Nephron (organoid): Measurements from ENCODE around the gene INPP5J.
"Not testable (repeated sequence)": the region's sequence is repeated elsewhere in the genome, so short reads cannot be mapped to it uniquely, and the experiment has no call there.

Experiments used
- H3K27ac Mint-ChIP-seq, 3 experiments: 2 replicates each; pipeline ENCODE4 v1.8.0; 2020; ENCODE audit warnings: mixed read lengths in 3 of 3, mild to moderate bottlenecking in 2 of 3, moderate library complexity in 1 of 3
- H3K27me3 Mint-ChIP-seq: 2 replicates; pipeline ENCODE4 v1.8.0; 2021; ENCODE audit warnings: low read depth, mild to moderate bottlenecking, moderate library complexity, mixed read lengths
- H3K36me3 Mint-ChIP-seq: 2 replicates; pipeline ENCODE4 v1.8.0; 2020; ENCODE audit warnings: low read depth, mixed read lengths
- H3K4me1 Mint-ChIP-seq: 2 replicates; pipeline ENCODE4 v1.8.0; 2020; ENCODE audit warnings: mixed read lengths
- H3K4me3 Mint-ChIP-seq, 3 experiments: 2 replicates each; pipeline ENCODE4 v1.8.0; 2020; ENCODE audit warnings: mild to moderate bottlenecking in 3 of 3, mixed read lengths in 3 of 3, moderate library complexity in 2 of 3
- H3K9me3 Mint-ChIP-seq: 2 replicates; pipeline ENCODE4 v1.8.0; 2020; ENCODE audit warnings: mixed read lengths
- TF ChIP-seq, protein P1 (sequence below), 3 experiments: fragments of 200-600 bp; sonication (generic); IDR thresholded peaks; one replicate each; pipeline ENCODE4 v1.5.0; 2021; ENCODE audit warnings: antibody characterized with exemption in 3 of 3; ENCODE audit not compliant: unreplicated experiment in 3 of 3

The INPP5J gene

DNA sequence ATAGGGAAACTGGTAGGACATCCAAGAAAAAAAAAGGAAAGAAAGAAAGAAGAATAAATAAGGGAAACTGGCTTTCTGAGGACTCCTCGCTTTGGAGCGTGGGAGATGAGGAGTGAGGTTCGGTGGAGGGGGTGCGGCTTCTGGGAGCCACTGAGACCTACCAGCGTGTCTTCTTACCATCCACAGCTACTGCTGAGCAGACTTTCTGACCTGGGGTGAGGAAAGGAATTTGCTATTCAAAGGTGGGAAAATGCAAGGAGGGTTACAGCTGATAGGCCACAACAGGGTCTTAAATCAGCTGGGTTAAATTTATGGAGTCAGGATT is 14.9 kb upstream of the INPP5J start:
- peaks cover 6% of the 10 kb centered on the region for H3K4me1 Mint-ChIP-seq
- H3K4me3 Mint-ChIP-seq, result peak overlapping the region; percentile 82 to 94 (median 84)
- H3K36me3 Mint-ChIP-seq, result no peaks in the 10 kb centered on the region
- H3K27me3 Mint-ChIP-seq, result peaks cover 8% of the 10 kb centered on the region
- TF ChIP-seq, protein P1, sequence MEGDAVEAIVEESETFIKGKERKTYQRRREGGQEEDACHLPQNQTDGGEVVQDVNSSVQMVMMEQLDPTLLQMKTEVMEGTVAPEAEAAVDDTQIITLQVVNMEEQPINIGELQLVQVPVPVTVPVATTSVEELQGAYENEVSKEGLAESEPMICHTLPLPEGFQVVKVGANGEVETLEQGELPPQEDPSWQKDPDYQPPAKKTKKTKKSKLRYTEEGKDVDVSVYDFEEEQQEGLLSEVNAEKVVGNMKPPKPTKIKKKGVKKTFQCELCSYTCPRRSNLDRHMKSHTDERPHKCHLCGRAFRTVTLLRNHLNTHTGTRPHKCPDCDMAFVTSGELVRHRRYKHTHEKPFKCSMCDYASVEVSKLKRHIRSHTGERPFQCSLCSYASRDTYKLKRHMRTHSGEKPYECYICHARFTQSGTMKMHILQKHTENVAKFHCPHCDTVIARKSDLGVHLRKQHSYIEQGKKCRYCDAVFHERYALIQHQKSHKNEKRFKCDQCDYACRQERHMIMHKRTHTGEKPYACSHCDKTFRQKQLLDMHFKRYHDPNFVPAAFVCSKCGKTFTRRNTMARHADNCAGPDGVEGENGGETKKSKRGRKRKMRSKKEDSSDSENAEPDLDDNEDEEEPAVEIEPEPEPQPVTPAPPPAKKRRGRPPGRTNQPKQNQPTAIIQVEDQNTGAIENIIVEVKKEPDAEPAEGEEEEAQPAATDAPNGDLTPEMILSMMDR (IDR thresholded peaks at IDR 0.05; ENCODE audit: unreplicated experiment in 3 of 3), result peak in 1 of 3 experiments; percentile 24
- H3K9me3 Mint-ChIP-seq, result no peaks in the 10 kb centered on the region
- peak overlapping the region; percentile 44 to 82 (median 77) for H3K27ac Mint-ChIP-seq

DNA sequence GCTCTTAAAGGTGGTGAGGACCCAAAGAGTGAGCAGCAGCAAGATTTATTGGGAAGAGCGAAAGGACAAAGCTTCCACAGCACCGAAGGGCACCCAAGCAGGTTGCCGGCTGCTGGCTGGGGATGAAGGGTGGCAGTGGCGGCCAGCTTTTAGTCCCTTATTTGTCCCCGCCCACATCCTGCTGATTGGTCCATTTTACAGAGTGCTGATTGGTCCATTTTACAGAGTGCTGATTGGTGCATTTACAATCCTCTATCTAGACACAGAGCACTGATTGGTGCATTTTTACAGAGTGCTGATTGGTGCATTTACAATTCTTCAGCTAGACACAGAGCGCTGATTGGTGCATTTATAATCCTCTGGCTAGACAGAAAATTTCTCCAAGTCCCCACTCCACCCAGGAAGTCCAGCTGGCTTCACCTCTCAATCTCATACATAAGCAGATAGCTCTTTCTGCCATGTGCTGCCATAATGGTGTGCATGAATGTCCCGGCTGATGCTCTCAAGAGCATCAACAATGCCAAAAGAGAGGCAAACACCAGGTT is 10.1 kb upstream of the INPP5J start:
- not testable (repeated sequence) for H3K27me3 Mint-ChIP-seq, H3K36me3 Mint-ChIP-seq, H3K4me1 Mint-ChIP-seq, H3K9me3 Mint-ChIP-seq, H3K4me3 Mint-ChIP-seq, H3K27ac Mint-ChIP-seq

GRCh38 chr22:31118046-31118820 is 4.5 kb upstream of the INPP5J start:
- H3K27me3 Mint-ChIP-seq, result peaks cover 4% of the 10 kb centered on the region
- no peak overlapping the region for H3K4me3 Mint-ChIP-seq
- H3K36me3 Mint-ChIP-seq, result no peaks in the 10 kb centered on the region
- TF ChIP-seq, protein P1 (IDR thresholded peaks at IDR 0.05; ENCODE audit: unreplicated experiment in 3 of 3), result no peak
- H3K4me1 Mint-ChIP-seq, result peaks cover 22% of the 10 kb centered on the region
- H3K27ac Mint-ChIP-seq, result peak overlapping the region in 1 of 3 experiments; percentile 11
- H3K9me3 Mint-ChIP-seq, result no peaks in the 10 kb centered on the region

DNA sequence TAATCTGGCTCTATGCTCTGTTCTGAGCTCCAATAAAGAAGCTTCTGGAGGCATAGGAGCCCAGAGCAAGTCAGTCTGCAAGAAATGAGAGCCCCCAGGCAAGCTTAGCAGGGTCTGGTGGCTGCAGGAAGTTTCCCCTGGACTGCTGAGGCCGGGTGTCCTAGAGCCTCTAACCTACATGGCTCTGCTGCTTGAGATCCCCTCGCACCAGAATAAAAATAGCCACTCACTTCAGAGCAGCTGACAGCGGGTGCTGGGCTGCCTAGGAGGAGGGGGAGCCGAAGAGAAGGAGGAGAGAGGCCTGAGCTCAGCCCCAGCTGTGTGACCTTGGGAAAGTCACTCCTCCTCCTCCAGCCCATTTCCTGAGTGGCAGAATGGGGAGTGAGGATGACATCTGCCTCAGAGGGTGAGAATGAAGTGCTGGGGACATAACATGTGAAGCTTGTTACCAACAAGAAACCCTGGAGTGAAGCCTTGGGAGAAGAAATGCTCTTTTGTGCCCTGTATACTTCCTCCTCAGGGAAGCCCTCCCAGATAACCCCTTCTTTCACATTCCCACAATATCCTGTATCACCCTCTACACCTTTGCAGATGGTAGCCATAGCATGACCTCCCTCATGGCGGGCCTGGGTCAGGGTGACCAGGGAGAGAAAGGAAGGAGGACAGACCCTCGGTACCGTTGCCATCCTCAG is 3.6 kb upstream of the INPP5J start:
- no peaks in the 10 kb centered on the region for H3K9me3 Mint-ChIP-seq
- TF ChIP-seq, protein P1 (IDR thresholded peaks at IDR 0.05; ENCODE audit: unreplicated experiment in 3 of 3), result no peak

DNA sequence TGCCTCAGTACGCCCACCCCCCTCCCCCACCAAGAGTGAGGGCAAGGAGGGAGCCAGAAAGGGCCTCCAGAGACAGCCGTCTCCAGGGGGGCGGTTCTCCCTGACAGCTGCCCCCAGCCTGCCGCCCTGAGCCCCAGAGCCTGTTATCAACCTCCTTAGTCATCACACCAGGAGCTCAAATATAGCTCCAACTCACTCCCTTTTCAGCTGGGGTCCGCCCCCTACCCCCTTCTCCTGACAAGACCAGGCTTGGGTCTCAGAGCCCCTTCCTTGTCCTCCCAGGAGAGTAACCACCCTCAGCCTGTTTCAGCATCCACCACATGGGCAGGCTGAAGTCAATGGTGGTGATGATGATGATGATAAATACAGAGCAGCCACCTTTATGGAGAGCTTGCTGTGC is 2.5 kb upstream of the INPP5J start:
- TF ChIP-seq, protein P1 (IDR thresholded peaks at IDR 0.05; ENCODE audit: unreplicated experiment in 3 of 3), result no peak
- Mint-ChIP-seq H3K4me3 (no peak overlapping the region), H3K27me3 (peaks cover 11% of the 10 kb centered on the region), H3K9me3 (no peaks in the 10 kb centered on the region), H3K4me1 (peaks cover 22% of the 10 kb centered on the region), H3K36me3 (no peaks in the 10 kb centered on the region), H3K27ac (peak overlapping the region in 1 of 3 experiments; percentile 70)

More for the DNA sequence above, 3.6 kb upstream of the INPP5J start:
- peaks cover 9% of the 10 kb centered on the region for H3K27me3 Mint-ChIP-seq
- H3K36me3 Mint-ChIP-seq, result no peaks in the 10 kb centered on the region
- H3K27ac Mint-ChIP-seq, result peak overlapping the region in 1 of 3 experiments; percentile 11
- peaks cover 22% of the 10 kb centered on the region for H3K4me1 Mint-ChIP-seq
- H3K4me3 Mint-ChIP-seq, result peak overlapping the region in 1 of 3 experiments; percentile 29

- no peaks in the 10 kb centered on the region for H3K36me3 Mint-ChIP-seq
- no peaks in the 10 kb centered on the region for H3K9me3 Mint-ChIP-seq
- peak overlapping the region in 1 of 3 experiments; percentile 70 for H3K27ac Mint-ChIP-seq
- no peak overlapping the region for H3K4me3 Mint-ChIP-seq
- H3K27me3 Mint-ChIP-seq, result peaks cover 11% of the 10 kb centered on the region
- TF ChIP-seq, protein P1 (IDR thresholded peaks at IDR 0.05; ENCODE audit: unreplicated experiment in 3 of 3), result no peak
- peaks cover 22% of the 10 kb centered on the region for H3K4me1 Mint-ChIP-seq
Measured at GRCh38 chr22:31120642-31121041, 2.1 kb upstream of the INPP5J start.
